Liver (tissue), 9 donors: ENCODE data around the gene CYP20A1. TPM values are rescaled to one million over a fixed set of nuclear protein-coding genes. Genes with fewer than 3 reads are reported as not detected.
"Not testable (repeated sequence)": the region's sequence is repeated elsewhere in the genome, so short reads cannot be mapped to it uniquely, and the experiment has no call there.

Experiments
- DNase-seq: peaks from one replicate; pipeline ENCODE4 v3.0.0-alpha.2; 2017; ENCODE audit warnings: low spot score
- H3K27ac ChIP-seq, 2 donors: one replicate each; pipeline ENCODE4 v1.7.0; 2013; ENCODE audit warnings: inconsistent platforms in 2 of 2, low read length in 2 of 2, control low read depth in 1 of 2, low read depth in 1 of 2, mild to moderate bottlenecking in 1 of 2
- H3K27me3 ChIP-seq, 4 donors: one replicate each; pipeline versions ENCODE4 v1.6.1 to v1.7.0; 2013; ENCODE audit warnings: low read length in 3 of 4, inconsistent platforms in 1 of 4, mild to moderate bottlenecking in 1 of 4, moderate library complexity in 1 of 4; ENCODE audit not compliant: control insufficient read depth in 4 of 4, insufficient read depth in 4 of 4
- H3K36me3 ChIP-seq, 4 donors: one replicate each; pipeline versions ENCODE4 v1.6.1 to v1.7.0; 2013; ENCODE audit warnings: low read length in 3 of 4, mild to moderate bottlenecking in 3 of 4, low read depth in 1 of 4, moderate library complexity in 1 of 4; ENCODE audit not compliant: control insufficient read depth in 4 of 4, insufficient read depth in 3 of 4
- H3K4me1 ChIP-seq, 4 donors: one replicate each; pipeline versions ENCODE4 v1.6.1 to v1.7.0; 2013; ENCODE audit warnings: low read length in 3 of 4, mild to moderate bottlenecking in 3 of 4, moderate library complexity in 1 of 4; ENCODE audit not compliant: control insufficient read depth in 4 of 4, insufficient read depth in 4 of 4
- H3K4me3 ChIP-seq, 3 donors: one replicate each; pipeline versions ENCODE4 v1.6.1 to v1.7.0; 2013; ENCODE audit warnings: low read length in 3 of 3, control low read depth in 1 of 3, low read depth in 1 of 3, mild to moderate bottlenecking in 1 of 3
- H3K9ac ChIP-seq, 2 donors: one replicate each; pipeline ENCODE4 v1.7.0; 2013; ENCODE audit warnings: low read length in 2 of 2, mild to moderate bottlenecking in 2 of 2, moderate library complexity in 2 of 2, control low read depth in 1 of 2, low read depth in 1 of 2
- H3K9me3 ChIP-seq, 4 donors: one replicate each; pipeline versions ENCODE4 v1.6.1 to v1.7.0; 2013; ENCODE audit warnings: low read length in 3 of 4; ENCODE audit not compliant: control insufficient read depth in 4 of 4
- FOXA1 ChIP-seq: IDR thresholded peaks from 2 replicates; pipeline ENCODE4 v1.6.1; 2016; ENCODE audit warnings: antibody characterized with exemption
- GABPA ChIP-seq, 2 donors: IDR thresholded peaks in 1 of 2; conservative IDR thresholded peaks in 1 of 2; 2 replicates each; pipeline ENCODE4 v1.6.1; 2016; ENCODE audit warnings: antibody characterized with exemption in 2 of 2, mild to moderate bottlenecking in 1 of 2, moderate library complexity in 1 of 2
- HNF4A ChIP-seq, 2 donors: conservative IDR thresholded peaks; 2 replicates each; pipeline ENCODE4 v1.6.1; 2016; ENCODE audit warnings: antibody characterized with exemption in 2 of 2, mild to moderate bottlenecking in 2 of 2
- HNF4G ChIP-seq: IDR thresholded peaks from 2 replicates; pipeline ENCODE4 v1.6.1; 2016; ENCODE audit warnings: antibody characterized with exemption
- MAX ChIP-seq: IDR thresholded peaks from 2 replicates; pipeline ENCODE4 v1.6.1; 2016; ENCODE audit warnings: antibody characterized with exemption
- NR2F2 ChIP-seq: IDR thresholded peaks from 2 replicates; pipeline ENCODE4 v1.6.1; 2016; ENCODE audit warnings: antibody characterized with exemption
- RAD21 ChIP-seq, 2 donors: IDR thresholded peaks; 2 replicates each; pipeline ENCODE4 v1.6.1; 2016; ENCODE audit warnings: antibody characterized with exemption in 2 of 2, mild to moderate bottlenecking in 2 of 2
- REST ChIP-seq: IDR thresholded peaks from 2 replicates; pipeline ENCODE4 v1.6.1; 2016; ENCODE audit warnings: antibody characterized with exemption, mild to moderate bottlenecking
- RXRA ChIP-seq, 2 donors: IDR thresholded peaks; 2 replicates each; pipeline ENCODE4 v1.6.1; 2017 to 2018; ENCODE audit warnings: antibody characterized with exemption in 2 of 2, mild to moderate bottlenecking in 1 of 2
- ZBTB33 ChIP-seq: IDR thresholded peaks from 2 replicates; pipeline ENCODE4 v1.6.1; 2016; ENCODE audit warnings: antibody characterized with exemption
- WGBS: extraction: QIAGEN DNeasy Blood & Tissue Kit; methylation state at CpG from one replicate; pipeline ENCODE4 v1.1.7; 2013; 5-methylcytosine and 5-hydroxymethylcytosine counted together
- polyA plus RNA-seq, 2 donors: library from polyadenylated mRNA; stranded (reverse) in 1 of 2; unstranded in 1 of 2; fragments of 200-250 nt in 1 of 2; fragments of >200 nt in 1 of 2; fragmentation: Nextera tagmentation in 1 of 2; extraction: Ambion mirVana in 1 of 2; gene quantifications; one replicate each; pipeline versions ENCODE4 v1.2.1 to v1.2.3, GENCODE V29; 2013 to 2015
- total RNA-seq, 2 donors: library from RNA; depleted of rRNA; stranded (reverse); fragments of >200 nt; gene quantifications; one replicate each; pipeline ENCODE4 v1.2.3, GENCODE V29; 2014
- TF ChIP-seq, protein P1 (sequence below): fragments of 150-350 bp; IDR thresholded peaks from 2 replicates; pipeline ENCODE4 v1.5.1; 2017; ENCODE audit warnings: improper control_type of control experiment, low read depth, low read length; ENCODE audit not compliant: missing input control
- donor health status: healthy.
- donor health status: healthy.
- donor health status: healthy.
- donor health status: healthy.
- donor health status: healthy.

The CYP20A1 gene
- total and polyA plus RNA-seq, 4 donors: 5.0 to 22.7 (median 16.1) TPM

DNA sequence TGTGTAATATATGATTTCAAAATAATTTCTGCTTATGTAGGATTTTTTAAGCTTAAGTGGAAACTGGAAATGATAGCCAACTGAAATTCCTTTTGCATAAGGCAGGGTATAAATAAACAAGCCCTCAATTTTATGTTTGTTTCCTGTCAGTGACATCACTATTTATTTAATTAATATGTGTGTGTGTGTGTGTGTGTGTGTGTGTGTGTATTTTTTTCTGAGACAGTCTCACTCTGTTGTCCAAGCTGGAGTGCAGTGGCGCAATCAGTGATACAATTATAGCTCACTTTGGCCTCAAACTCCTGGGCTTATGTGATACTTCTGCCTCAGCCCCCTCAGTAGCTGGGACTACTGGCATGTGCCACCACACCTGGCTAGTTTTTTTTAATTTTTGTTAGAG, 29.3 kb upstream of the CYP20A1 start:
- H3K27me3 ChIP-seq: no peaks in the 10 kb centered on the region
- no peaks in the 10 kb centered on the region for H3K9me3 ChIP-seq
- H3K36me3 ChIP-seq: peaks cover 1 to 25% (median 13%) of the 10 kb centered on the region in 4 donors
- no peak overlapping the region for H3K27ac ChIP-seq
- TF ChIP-seq GABPA (IDR thresholded peaks at IDR 0.05 in 1 of 2, conservative IDR thresholded peaks at IDR 0.05 in 1 of 2) (no peak), RAD21 (IDR thresholded peaks at IDR 0.05) (no peak), HNF4A (conservative IDR thresholded peaks at IDR 0.05) (no peak), ZBTB33 (no peak), REST (no peak), NR2F2 (no peak), HNF4G (no peak), RXRA (IDR thresholded peaks at IDR 0.05) (no peak), FOXA1 (no peak)
- 91% methylated on average over 1 of the region's 1 CpG for WGBS
- no peak for DNase-seq
- H3K9ac ChIP-seq: no peak overlapping the region
- no peaks in the 10 kb centered on the region for H3K4me1 ChIP-seq
- H3K4me3 ChIP-seq: no peak overlapping the region

- 98% methylated on average over 2 of the region's 2 CpGs for WGBS
- peaks cover 0 to 3% (median 0%) of the 10 kb centered on the region in 4 donors for H3K36me3 ChIP-seq
- H3K4me3 ChIP-seq: no peak overlapping the region
- H3K4me1 ChIP-seq: no peaks in the 10 kb centered on the region
- TF ChIP-seq RAD21 (IDR thresholded peaks at IDR 0.05): peak; percentile 68 to 84
- TF ChIP-seq GABPA (IDR thresholded peaks at IDR 0.05 in 1 of 2, conservative IDR thresholded peaks at IDR 0.05 in 1 of 2): no peak
- TF ChIP-seq, protein P1, sequence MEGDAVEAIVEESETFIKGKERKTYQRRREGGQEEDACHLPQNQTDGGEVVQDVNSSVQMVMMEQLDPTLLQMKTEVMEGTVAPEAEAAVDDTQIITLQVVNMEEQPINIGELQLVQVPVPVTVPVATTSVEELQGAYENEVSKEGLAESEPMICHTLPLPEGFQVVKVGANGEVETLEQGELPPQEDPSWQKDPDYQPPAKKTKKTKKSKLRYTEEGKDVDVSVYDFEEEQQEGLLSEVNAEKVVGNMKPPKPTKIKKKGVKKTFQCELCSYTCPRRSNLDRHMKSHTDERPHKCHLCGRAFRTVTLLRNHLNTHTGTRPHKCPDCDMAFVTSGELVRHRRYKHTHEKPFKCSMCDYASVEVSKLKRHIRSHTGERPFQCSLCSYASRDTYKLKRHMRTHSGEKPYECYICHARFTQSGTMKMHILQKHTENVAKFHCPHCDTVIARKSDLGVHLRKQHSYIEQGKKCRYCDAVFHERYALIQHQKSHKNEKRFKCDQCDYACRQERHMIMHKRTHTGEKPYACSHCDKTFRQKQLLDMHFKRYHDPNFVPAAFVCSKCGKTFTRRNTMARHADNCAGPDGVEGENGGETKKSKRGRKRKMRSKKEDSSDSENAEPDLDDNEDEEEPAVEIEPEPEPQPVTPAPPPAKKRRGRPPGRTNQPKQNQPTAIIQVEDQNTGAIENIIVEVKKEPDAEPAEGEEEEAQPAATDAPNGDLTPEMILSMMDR: peak; percentile 67
- no peak for TF ChIP-seq MAX
- no peaks in the 10 kb centered on the region for H3K27me3 ChIP-seq
- no peak overlapping the region for H3K27ac ChIP-seq
- H3K9ac ChIP-seq: no peak overlapping the region
- H3K9me3 ChIP-seq: no peaks in the 10 kb centered on the region
- DNase-seq: no peak
Observed at GRCh38 chr2:203225423-203226039, 13.3 kb upstream of the CYP20A1 start.

DNA sequence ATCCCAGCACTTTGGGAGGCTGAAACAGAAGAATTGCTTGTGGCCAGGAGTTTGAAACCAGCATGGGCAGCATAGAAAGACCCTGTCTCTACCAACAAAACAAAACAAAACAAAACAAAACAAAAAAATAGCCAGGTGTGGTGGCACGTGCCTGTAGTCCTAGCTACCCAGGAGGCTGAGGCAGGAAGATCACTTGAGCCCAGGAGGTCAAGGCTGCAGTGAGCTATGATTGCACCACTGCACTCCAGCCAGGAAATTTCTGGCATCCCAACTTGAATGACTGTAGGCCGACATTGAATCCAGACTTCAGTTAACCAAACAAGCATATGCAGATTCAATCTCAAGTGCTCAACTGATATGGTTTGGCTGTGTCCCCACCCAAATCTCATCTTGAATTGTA, 9.1 kb upstream of the CYP20A1 start:
- not testable (repeated sequence) for DNase-seq, H3K27me3 ChIP-seq, H3K36me3 ChIP-seq, H3K9me3 ChIP-seq, H3K27ac ChIP-seq, H3K4me1 ChIP-seq, H3K4me3 ChIP-seq, H3K9ac ChIP-seq
- WGBS: 57% methylated on average over 2 of the region's 2 CpGs
